Measurements from ENCODE around the gene CFAP77. TPM values are rescaled to one million over a fixed set of nuclear protein-coding genes. Genes with fewer than 3 reads are reported as not detected.

The CFAP77 gene
- total and polyA plus RNA-seq, 9 of the 15 experiments (the other 6 are each of a cell fraction or from before 2014, with no cell fraction given) = not detected

GRCh38 chr9:132461971-132462370 lies 52.0 kb downstream of the CFAP77 start (continued):
- TF ChIP-seq ZNF449 (CRISPR knock-in tag; IDR thresholded peaks at IDR 0.05) (no peak), ZNF12 (CRISPR knock-in tag; IDR thresholded peaks at IDR 0.05) (no peak)

GRCh38 chr9:132464547-132464946 lies 54.5 kb downstream of the CFAP77 start:
- no TSS peak for BruUV-seq (replicated peaks)
- H3K4me3 ChIP-seq = no peak overlapping the region

More at GRCh38 chr9:132464547-132464946, 54.5 kb downstream of the CFAP77 start:
- no peaks in the 10 kb centered on the region for H3K4me1 ChIP-seq (replicated peaks in 1 of 2; ENCODE audit: control insufficient read depth in 2 of 2, insufficient read depth in 2 of 2, low read length in 2 of 2)
- no peaks in the 10 kb centered on the region for H3K79me2 ChIP-seq (ENCODE audit: control insufficient read depth, insufficient read depth, low read length)
- no peak for TF ChIP-seq ZNF274 (IDR thresholded peaks at IDR 0.05; ENCODE audit: borderline replicate concordance, low read depth, low read length)
- TF ChIP-seq ETV1 (tag; conservative IDR thresholded peaks at IDR 0.05; ENCODE audit: low read depth) = no peak
- TF ChIP-seq, protein P1, sequence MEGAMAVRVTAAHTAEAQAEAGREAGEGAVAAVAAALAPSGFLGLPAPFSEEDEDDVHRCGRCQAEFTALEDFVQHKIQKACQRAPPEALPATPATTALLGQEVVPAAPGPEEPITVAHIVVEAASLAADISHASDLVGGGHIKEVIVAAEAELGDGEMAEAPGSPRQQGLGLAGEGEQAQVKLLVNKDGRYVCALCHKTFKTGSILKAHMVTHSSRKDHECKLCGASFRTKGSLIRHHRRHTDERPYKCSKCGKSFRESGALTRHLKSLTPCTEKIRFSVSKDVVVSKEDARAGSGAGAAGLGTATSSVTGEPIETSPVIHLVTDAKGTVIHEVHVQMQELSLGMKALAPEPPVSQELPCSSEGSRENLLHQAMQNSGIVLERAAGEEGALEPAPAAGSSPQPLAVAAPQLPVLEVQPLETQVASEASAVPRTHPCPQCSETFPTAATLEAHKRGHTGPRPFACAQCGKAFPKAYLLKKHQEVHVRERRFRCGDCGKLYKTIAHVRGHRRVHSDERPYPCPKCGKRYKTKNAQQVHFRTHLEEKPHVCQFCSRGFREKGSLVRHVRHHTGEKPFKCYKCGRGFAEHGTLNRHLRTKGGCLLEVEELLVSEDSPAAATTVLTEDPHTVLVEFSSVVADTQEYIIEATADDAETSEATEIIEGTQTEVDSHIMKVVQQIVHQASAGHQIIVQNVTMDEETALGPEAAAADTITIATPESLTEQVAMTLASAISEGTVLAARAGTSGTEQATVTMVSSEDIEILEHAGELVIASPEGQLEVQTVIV (CRISPR knock-in tag; IDR thresholded peaks at IDR 0.05; ENCODE audit: borderline replicate concordance) = no peak
- no peak overlapping the region for H2AFZ ChIP-seq (ENCODE audit: low read depth, low read length)
- POLR2A ChIA-PET = no interaction called here
- H3K27ac ChIP-seq (ENCODE audit: extremely low read depth, low read depth, low read length) = no peak overlapping the region
- H3K36me3 ChIP-seq (ENCODE audit: control insufficient read depth, insufficient read depth, low read length) = no peaks in the 10 kb centered on the region
- FAIRE-seq (no peak), DNase-seq (ENCODE audit: extremely low read depth in 1 of 4, low spot score in 3 of 4) (no peak), ATAC-seq (no peak)
- no peaks in the 10 kb centered on the region for H3K9me3 ChIP-seq (replicated peaks; ENCODE audit: control insufficient read depth, insufficient read depth, low read depth, low read length)
- no peaks in the 10 kb centered on the region for H3K9me1 ChIP-seq (ENCODE audit: control insufficient read depth, insufficient read depth, low read length)
- no peak overlapping the region for H3K9ac ChIP-seq (ENCODE audit: insufficient read depth in 1 of 2, low read depth in 2 of 2, low read length in 2 of 2)
- H3K27me3 ChIP-seq (ENCODE audit: control insufficient read depth in 2 of 2, insufficient read depth in 2 of 2, low read length in 2 of 2) = peaks cover 50 to 66% of the 10 kb centered on the region in 2 experiments
- H4K20me1 ChIP-seq (replicated peaks; ENCODE audit: control insufficient read depth, insufficient read depth, low read length) = 0 out of 2 replicates have a peak, but pooled peaks cover 15% of the 10 kb centered on the region
- CTCF ChIA-PET (ENCODE audit: low intra/inter-chr PET ratio) = no interaction called here
- intact Hi-C loops (cut with micrococcal nuclease) = no loop called here
- in situ Hi-C loops (cut with MboI) = no loop called here
- under 1% methylated on average over 9 of the region's 9 CpGs for WGBS (ENCODE audit: insufficient coverage, low coverage, missing lambda C conversion rate)
- no peak overlapping the region for H3K4me2 ChIP-seq (ENCODE audit: insufficient read depth, low read length)

Data from K562 (cell line).